HG02885 (cell line): ENCODE measurements around the gene PDGFA.
A peak's percentile ranks its signal among the peaks of the same experiment; 100 is the strongest.

Experiments used
- ATAC-seq: cut with Tn5 transposase; IDR thresholded peaks from one replicate; pipeline ENCODE4 v1.9.1; 2021; ENCODE audit warnings: mild to moderate bottlenecking; ENCODE audit not compliant: unreplicated experiment, poor library complexity

PDGFA gene

DNA sequence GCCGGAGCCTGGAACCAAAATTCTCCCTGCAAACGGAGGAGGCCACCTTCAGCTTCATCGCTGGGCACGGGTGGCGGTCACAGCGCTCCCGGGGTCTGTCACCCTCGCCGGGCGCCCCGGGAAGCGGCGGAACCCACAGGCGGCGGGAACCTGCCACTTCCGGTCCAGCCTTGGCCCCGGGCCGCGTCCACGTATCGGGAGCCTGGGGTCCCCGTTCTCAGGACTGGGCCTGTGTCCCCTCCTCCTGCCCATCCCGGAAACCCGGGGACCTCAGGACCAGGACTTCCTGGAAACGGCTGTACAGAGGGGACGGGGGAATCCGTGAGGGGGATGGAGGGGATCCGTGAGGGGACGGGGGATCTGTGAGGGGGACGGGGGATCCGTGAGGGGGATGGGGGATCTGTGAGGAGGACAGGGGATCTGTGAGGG is 25.4 kb downstream of the PDGFA start:
- ATAC-seq, result no peak

DNA sequence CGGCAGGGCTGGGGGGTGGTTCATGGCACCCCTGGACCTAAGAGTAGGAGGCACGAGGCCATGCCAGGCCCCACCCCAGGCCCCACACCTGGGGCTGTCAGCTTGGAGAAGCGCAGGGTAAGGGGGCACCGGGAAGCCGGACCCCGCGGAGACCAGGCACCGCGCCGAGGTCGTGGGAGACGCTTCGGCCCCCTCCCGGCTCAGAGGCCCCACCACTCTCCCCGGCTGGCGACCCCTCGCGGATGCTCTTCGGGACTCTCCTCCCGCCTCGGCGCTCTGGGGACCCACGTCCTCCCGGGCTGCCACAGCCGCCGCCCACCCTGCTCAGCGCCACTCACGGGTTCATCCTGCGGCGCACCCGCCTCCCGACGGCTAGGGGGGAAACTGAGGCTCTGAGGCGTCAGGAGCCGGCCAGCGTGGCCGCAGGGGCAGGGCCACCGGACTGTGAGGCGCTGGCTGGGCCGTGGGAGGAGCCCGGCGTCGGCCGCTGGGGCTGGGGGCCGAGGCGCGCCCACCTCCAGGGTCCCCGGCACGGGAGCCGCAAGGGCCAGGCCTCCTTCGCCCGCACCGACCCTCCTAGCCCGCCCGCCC is 25.9 kb downstream of the PDGFA start:
- ATAC-seq, result no peak

DNA sequence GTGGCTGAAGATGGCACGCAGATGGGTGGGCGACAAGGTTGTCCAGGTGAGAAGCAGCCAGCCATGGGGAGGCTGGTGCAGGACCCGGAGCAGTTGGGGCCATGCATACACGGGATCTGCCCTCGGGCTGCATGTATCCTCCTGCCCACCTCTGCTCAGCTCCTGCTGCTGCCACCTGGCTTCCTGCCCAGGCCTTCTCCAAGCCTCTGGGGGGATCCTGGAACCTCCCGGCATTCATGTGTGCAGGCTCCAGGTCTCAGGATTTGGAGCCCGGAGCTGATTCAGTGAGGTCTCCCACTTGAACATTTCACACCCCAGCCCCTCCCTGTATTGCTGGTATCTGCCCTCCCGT is 27.0 kb downstream of the PDGFA start:
- ATAC-seq, result no peak

DNA sequence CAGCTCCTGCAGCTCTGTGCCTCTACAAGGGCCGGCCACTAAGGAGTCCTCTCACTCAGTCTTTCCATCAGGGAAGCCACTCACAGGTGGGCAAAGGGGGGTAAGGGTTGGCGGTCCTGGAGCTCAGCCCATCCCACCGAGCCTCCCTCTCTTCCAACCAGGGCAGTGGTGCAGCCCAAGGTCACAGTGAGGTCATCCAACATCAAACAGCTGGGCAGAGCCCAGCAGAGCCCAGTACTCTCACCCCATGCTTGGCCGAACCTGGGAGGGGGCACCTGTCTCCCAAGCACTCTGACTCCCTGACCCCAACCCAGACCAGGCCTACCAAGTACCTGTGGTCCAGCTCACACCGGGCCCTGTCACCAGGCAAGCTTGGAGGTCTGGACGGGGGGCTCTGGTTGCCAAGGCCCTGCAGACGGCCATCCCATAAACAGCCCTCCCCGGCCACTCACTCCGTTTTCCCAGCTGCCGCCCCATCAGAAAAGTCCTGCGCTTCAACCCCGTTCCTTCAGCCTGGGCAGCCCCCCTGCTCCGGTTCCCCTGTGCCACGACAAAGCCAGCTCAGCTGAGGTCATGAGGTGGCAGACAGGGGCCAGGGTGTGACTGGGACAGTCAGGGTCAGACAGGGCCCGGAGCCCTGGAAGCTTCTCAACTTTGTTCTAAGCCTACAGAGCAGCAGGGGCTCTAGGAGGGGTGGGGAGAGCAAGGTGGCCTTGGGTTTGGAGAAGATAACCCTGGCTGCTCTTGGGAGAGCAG is 27.5 kb downstream of the PDGFA start:
- ATAC-seq, result no peak

DNA sequence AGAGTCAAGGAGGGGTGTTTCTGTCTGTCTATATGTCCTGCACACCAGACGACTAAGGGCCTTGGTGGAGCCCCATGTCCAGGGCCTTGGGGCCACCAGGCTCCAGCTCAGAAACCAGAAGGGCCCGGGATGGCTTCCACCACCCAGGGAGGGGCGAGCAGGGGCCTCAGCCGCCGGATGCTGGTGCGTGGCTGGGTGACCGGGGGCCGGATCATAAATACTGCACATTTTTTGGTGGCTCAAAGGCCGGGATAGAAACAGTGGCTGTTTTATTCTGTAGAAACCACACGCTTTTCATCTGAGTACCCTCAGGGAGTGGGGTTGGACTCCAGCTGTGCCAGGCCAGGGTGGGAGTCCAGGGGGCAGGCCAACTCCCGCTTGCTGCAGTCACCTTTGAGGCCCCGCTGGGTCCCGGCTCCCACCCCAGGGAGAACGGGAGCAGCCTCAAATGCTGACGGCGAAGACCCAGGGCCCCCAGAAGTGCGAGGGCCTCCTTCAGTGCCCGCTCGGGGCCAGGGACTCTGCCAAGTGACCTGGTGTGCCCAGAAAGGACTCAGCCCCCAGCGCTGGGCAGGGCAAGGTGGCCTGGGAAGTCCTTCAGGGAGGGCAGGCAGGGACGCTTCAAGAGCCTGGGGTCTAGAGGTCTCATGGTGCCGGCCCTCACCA is 28.2 kb downstream of the PDGFA start:
- no peak for ATAC-seq

DNA sequence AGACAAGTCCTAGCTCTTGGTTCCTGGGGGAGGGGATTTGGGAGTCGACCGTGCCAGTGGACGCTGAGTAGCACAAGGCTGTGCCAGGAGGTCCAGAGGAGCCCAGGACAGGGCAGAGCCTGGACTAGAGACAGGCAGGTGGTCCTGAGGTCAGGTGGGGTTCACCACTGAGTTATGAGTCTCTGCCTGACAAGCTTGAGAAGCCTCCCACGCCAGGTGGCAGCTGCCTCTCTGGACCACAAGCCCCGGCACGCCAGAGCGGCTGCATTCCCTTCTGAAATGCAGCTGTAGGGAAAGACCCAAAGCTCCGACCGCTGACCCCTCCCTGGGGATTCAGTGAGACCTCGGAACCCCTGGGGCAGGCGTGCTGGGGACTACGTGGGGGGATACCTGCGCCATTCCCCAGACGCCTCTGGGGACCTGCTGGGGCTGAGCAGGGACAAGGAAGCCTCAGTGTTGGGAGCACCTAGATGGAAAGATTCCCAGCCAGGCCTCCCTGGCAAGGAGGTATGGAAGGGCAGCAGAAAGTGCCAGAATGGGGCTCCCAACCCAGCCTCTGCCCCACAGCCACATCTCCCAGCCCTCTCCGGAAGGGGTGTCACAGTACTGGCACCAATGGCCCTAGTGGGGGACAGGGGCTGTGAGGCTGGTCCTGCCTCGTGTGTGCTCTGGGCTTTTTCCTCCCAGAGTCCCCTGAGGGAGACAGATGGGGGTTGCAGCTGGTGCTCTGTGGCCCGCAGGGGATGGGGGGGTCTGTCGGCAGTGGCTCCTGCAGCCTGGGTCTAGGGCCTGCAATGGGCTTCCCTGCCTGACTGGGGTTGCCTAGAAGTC is 29.0 kb downstream of the PDGFA start:
- ATAC-seq, result peak; percentile 60

DNA sequence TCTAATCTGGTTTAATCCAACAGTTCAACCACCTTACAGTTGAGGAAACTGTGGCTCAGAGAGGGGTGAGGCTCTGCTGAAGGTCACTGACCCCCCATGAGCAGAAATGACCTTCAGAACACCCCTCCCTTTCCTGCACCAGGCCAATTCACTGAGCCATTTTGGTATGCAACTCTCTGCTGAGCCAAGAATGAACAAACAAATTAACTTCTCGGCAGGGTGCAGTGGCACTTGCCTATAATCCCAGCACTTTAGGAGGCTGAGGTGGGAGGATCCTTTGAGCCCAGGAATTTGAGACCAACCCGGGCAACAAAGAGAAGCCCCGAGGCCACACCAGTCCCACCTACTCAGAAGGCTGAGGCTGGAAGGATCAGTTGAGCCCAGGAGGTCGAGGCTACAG is 29.8 kb downstream of the PDGFA start:
- ATAC-seq, result no peak

DNA sequence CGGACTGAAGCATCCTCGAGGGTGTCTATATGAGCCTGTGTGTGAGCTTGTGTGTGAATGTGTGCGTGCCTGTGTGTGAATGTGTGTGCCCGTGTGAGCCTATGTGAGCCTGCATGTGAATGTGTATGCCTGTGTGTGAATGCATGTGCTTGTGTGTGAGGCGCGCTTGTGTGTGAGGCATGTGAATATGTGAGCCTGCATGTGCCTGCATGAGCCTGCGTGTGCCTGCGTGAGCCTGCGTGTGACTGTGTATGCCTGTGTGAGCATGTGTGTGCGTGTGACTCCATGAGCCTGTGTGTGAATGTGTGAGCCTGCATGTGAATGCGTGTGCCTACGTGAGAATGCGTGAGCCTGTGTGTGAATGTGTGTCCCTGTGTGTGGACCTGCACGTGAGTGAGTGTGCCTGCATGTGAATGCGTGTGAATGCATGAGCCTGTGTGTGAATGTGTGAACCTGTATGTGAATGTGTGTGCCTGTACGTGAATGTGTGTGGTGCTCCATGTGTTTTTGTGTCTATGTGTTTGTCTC is 33.4 kb downstream of the PDGFA start:
- ATAC-seq, result no peak

DNA sequence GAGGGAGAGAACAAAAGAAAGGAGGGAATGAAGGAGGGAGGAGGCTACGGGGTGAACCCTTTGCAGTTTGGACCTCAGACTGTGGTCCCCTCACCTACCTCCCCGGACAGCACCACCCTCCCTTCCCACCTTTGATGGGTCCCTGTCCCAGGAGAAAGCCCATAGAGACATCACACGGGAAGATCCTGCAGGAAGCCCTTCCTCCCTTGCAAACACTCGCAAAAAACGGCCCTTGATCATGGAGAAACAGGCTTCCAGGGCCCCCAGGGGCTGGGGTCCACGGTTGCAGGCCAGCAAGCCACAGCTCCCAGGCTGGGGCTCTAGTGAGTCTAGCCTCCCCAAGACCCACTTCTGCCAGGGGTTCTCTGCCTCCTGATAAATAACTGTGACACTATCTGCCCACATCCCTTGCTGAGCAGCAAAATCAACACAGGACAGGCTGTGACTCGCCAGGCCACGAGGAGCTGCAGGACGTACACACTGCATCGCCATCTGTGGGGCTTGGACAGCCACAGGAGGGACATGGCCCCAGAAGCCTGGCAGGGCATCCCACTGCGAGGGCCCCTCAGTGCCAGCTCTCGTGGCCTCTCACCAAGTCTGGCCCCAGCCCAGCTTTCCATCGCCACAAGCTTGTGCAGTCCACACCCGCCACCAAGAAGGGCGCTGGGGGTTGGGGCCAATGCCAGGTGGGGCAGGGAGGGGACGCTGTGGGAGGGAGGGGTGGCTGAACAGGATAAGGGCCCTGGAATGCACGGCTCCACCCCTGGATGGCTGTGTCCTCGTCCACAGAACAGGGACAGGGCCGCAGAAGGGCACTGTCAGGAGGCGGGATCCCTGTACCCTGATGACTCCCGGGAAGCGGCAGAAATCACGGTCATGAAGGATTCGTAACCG is 34.2 kb downstream of the PDGFA start:
- ATAC-seq, result no peak

DNA sequence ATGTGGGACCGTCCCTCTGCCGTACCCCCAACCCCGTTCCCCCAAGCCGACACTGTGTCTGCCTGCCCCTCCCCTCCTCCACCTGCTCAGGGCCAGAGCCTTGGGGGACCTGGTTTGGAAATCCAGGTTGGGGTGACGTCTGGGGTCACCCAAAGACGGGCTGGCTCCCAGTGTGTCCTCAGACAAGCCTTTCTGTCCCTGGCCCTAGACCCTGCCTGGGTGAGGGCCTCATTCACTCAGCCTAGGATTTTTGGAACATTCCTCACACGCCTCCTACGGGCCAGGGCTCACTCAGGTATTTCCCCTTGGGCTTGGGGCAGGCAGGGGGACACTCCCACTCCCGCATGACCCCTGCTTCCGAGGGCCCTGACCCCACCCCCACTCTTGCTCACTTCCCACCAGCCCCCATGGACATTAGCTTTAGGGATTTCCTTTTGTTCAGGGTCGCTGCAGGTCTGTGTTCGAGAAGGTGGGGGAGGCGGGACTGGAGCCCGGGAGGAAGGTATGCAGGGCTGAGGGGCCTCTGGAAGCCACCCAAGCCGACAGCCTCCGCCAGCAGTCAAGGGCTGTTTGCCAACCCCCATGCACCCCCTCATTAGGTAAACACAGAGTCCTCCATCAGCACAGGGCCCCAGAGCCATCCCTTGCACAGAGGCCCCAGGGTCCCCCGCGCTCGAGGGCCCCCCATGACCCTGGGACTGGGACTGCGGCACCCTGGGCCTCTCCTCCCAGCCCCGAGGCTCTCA is 35.1 kb downstream of the PDGFA start:
- no peak for ATAC-seq

DNA sequence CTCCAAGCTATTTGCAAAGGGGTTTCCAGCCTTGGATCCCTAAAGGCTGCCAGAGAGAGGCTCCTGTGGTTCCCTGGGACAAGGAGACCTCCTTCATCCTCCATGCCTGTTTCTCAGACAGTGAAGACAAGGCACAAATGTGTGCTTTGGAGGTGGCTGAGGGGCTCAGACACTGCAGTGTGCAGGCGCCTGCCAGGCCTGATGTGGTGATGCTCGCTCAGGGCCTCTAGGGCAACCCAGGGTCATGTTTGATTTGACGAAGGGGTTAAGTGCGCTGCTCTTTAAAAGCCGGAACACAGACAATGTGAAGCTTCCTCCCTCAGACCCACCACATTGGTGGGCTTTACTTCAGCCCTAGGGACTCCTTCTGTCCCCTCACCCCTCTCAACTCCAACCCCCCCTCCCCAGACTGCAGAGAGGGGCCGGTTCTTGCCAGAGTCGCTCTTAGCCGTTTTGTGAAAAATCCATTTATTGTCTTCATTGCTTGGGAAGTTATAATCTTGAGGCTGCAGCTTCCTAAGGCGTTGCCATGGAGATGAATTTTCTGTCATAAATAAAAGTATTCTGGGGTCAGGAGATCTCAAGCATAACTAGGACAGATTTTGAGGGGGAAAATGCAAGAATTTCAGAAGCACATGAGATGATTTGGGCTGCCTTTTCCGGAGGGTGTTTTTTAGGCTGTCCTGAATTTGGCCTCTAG is 35.8 kb downstream of the PDGFA start:
- no peak for ATAC-seq

DNA sequence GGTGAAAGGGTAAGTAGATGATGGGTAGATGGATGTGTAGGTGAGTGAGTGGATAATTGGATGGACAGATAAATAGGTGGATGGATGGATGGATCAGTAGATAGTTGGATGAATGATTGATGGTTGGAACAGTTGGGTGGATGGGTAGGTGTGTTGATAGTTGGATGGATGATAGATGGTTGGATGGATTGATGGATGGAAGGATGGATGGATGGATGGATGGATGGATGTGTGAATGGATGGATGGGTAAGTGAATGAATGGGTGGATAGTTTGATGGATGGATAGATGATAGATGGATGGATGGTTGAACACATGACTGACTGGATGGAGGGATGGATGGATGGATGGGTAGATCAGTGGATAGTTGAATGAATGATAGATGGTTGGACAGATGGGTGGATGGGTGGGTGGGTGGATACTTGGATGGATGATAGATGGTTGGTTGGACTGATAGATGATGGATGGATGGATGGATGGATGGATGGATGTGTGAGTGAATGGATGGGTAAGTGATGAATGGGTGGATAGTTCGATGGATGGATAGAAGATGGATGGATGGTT is 37.0 kb downstream of the PDGFA start:
- ATAC-seq, result no peak

DNA sequence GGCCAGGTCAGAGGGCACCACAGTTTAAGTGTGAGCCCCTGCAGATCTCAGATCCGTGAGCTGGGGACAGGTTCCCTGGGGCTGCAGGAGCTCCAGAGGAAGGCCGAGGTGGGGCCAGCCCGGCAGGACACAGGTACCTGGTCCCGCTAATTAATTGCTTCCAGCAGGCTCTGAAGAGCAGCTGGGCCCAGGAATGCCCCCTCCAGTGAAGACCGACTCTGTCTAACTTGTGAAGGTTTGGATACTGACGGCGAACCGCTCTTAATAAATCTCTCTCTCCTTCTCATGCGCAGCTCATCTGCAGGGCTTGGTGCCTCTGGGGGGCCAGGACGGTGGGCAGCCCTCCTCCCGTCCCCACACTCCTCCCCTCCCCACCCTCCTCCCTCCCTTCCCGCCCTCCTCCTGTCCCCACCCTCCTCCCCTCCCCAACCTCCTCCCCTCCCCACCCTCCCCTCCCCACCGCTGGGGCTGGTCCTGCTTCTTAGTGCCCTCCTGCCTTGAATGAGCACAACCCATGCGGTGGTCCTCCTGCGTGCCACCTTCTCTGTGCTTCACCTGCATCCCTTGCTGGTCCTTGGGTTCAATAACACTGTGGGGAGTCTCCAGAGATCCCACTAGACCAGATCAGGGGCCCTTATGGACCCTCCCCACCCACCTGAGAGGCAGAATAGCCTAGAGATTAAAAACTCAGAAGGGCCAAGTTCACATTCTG is 38.3 kb downstream of the PDGFA start:
- ATAC-seq, result no peak

DNA sequence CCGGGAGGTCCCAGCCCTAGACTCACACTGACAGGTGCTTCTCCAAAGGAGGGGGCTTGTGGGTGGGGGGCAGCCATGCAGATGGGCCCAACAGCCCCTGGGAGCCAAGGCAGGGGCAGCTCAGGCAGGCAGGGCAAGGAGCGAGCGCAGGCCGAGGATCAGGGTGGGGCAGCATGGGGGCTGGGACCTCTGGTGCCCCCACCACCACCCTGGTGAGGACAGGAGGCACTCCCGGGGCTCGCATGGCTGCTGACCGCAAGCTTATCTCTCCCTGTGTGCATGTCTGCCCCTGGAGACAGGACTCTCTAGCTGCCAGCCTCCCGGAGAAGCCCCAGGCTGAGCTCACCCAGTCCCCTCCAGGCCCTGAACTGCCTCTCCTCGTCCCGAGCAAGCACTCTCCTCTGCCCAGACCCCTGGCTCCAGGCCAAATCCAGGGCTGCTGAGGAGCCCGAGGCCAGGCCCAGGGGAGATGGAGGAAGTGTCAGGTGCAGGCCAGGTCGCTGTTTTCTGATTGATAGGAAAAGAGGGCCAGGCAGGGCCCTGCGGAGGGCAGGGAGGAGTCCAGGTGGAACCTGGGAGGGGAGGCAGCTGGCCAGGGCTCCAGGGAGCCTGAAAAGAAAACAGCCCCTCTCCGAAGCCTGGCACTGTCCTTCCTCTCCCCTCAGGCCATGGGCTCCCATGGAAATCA is 39.0 kb downstream of the PDGFA start:
- no peak for ATAC-seq

DNA sequence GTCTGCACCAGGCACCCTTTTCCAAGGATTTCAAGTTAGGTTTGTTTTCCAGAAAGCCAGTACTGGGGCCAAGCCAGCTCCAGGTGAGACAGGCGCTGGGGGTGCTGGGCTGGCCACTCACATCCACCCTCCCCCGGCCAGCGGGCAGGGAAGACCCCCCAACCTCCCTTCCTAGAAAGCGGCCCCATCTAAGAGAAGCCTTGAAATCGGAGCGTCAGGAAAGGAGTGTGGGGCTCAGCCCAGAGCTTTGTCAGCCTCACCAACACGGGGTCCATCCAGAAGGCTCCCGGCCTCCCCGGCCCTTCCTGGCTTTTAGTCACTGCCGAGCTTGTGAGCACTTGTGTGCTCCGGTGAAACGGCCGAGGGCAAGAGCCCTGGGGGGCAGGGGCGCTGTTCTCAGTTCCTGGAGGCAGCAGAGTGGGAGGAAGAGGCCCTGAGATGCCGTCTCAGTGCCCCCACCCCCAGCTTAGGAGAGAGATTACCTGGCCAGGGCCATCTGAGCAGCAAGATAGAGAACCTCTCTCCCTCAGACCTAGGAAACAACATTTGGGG is 39.6 kb downstream of the PDGFA start:
- ATAC-seq, result no peak

DNA sequence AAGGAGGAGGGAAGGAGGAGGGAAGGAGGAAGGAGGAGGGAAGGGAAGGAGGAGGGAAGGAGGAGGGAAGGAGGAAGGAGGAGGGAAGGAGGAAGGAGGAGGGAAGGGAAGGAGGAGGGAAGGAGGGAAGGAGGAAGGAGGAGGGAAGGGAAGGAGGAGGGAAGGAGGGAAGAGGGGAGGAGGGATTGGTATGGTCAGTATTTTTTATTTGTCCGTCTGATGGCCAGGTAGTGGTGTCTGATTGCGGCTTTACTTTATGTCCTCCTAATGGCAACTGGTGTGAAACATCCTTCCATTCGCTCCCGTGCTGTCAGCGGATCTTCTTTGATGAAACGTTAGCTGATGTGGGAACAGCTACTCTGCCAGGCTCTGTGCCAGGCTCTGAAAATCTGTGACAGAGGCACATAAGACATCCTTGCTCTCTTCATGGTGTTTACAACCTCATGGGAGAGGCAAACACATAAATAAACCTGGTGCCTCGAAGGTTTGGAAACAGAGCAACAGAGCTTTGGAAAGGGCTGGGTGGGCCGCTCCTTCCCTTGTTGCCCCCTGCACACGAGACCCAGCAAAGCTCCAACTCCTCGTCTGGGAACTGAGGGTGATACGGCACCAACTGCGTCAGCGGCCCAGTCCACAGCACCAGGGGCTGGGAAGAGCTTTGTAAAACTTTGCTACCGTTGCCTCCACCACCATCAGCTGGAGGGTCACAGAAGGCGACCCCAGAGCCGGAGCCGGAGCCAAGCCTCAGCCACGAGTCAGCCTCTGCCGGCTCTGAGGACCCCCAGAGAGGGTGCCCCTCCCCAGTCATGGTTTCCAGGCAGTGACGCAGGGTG is 40.3 kb downstream of the PDGFA start:
- no peak for ATAC-seq
